ENCODE results near the gene PITX2. TPM values are rescaled to one million over a fixed set of nuclear protein-coding genes. Genes with fewer than 3 reads are reported as not detected.

PITX2 gene
- polyA plus RNA-seq, 1 of the 3 experiments (the other 2 are of a cell fraction), result not detected

DNA sequence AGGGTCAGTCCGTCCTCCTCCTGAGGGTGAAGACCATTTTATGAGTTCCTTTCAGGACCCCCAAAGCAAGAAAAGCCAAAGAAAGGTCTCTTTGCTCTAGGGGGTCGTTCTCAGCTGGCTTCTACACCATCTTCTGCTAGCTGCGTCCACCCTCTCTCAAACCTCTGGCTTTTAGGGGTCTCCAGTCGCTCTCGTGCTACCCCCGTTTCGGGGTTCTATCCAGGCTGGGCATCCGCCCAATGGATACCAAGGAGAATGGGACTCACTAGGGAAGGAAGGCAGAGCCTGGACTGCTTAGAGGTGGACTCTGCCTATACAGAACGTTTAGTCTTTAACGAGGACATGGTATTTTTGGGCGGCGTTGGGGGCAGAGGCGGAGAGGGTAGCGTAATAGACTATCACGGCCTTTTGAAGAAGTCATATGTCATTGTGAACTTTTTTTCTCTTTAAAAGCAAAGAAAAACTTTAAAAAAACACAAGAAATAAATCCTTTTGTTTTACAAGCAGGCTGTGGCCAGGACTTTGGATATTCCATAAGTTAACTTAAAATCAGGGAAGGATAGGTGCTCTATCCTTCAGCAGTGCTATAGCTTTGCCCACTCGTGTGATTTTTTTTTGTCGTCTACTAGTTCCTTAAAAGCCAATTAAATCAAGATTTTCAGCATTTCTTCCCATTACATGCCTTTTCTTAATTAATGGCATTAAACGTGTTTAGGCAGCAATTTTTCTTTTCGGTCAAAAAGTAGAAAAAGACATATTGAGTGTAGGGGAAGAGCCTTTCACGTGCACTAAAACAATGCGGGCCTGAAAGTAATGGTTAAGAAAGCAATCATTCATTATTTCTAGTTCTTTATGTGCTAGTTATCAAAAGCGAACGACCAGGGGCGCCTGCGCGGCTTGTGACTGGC lies 7.2 kb upstream of the PITX2 start:
- TF ChIP-seq ELF1 (IDR thresholded peaks at IDR 0.05) (no peak), EZH2phosphoT487 (IDR thresholded peaks at IDR 0.05; ENCODE audit: borderline replicate concordance, low read depth) (peak; percentile 75; the same call in 1 of the 2 replicates)
- Histone ChIP-seq H3K9me2 (no peaks in the 10 kb centered on the region), H3K27ac (ENCODE audit: low read depth in 2 of 2, low read length in 1 of 2) (no peak overlapping the region), H3K79me2 (ENCODE audit: insufficient read depth) (no peaks in the 10 kb centered on the region), H3K27me3 (ENCODE audit: insufficient read depth) (peaks cover 95% of the 10 kb centered on the region), H3K36me3 (replicated peaks in 1 of 2; ENCODE audit: control insufficient read depth in 1 of 2, insufficient read depth in 2 of 2, low read length in 1 of 2) (no peaks in the 10 kb centered on the region), H3K4me3 (ENCODE audit: low read depth in 2 of 2, low read length in 1 of 2) (no peak overlapping the region), H3K4me2 (no peak overlapping the region), H3K9ac (no peak overlapping the region), H3F3A (replicated peaks; ENCODE audit: insufficient read depth) (no peaks in the 10 kb centered on the region), H3K4me1 (ENCODE audit: control insufficient read depth in 1 of 2, insufficient read depth in 2 of 2, low read depth in 1 of 2, low read length in 1 of 2) (peaks cover 0 to 7% of the 10 kb centered on the region in 2 experiments; a peak in 1 of 4 replicates), H4K20me1 (ENCODE audit: insufficient read depth) (no peaks in the 10 kb centered on the region), H3K9me3 (no peaks in the 10 kb centered on the region), H2AFZ (ENCODE audit: low read depth) (no peak overlapping the region)
- ChIA-PET CTCF (interaction anchor here (1.3 to 2.6 kb wide), 3 partner anchors 10 to 1002 kb away, joined by 3 to 7 read pairs (median 5); no protein-coding TSS in a partner anchor), POLR2A (no interaction called here)
- 11% methylated on average over 26 of the region's 26 CpGs for WGBS (ENCODE audit: low lambda C conversion rate)
- no peak for DNase-seq

DNA sequence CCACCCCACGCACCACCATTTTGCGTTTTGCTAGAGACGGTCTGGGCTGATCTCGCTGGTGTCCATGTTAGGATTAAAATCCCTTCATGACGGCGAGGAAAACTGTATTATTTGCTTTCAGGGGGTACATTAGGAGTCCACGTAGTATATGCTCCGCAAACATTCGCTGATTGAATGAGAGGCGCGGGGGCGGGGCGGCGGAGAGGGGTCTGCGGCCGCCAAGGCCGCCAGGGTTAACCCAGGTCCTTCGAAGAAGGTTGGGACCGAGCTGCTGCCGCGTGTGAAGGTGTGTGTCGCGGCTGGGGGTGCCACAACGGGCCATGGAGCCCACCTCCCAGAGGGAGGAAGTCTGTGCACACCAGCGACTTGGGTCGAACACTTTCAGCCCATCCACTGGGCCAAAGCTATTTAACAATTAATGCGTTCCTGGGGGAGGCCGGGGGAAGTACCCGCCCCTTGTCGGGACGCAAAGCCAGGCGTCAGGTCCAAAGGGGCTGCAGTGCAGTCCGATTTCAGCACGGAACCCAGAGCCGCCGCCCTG lies 6.4 kb upstream of the PITX2 start:
- Histone ChIP-seq H3K27me3 (ENCODE audit: insufficient read depth) (peaks cover 94% of the 10 kb centered on the region), H2AFZ (ENCODE audit: low read depth) (no peak overlapping the region), H3K27ac (ENCODE audit: low read depth in 2 of 2, low read length in 1 of 2) (no peak overlapping the region), H3K9ac (no peak overlapping the region), H3K36me3 (replicated peaks in 1 of 2; ENCODE audit: control insufficient read depth in 1 of 2, insufficient read depth in 2 of 2, low read length in 1 of 2) (no peaks in the 10 kb centered on the region), H3K4me3 (ENCODE audit: low read depth in 2 of 2, low read length in 1 of 2) (no peak overlapping the region), H3F3A (replicated peaks; ENCODE audit: insufficient read depth) (no peaks in the 10 kb centered on the region), H3K9me2 (no peaks in the 10 kb centered on the region), H3K4me1 (ENCODE audit: control insufficient read depth in 1 of 2, insufficient read depth in 2 of 2, low read depth in 1 of 2, low read length in 1 of 2) (peaks cover 0 to 7% of the 10 kb centered on the region in 2 experiments; a peak in 1 of 4 replicates), H3K4me2 (no peak overlapping the region), H3K79me2 (ENCODE audit: insufficient read depth) (no peaks in the 10 kb centered on the region), H4K20me1 (ENCODE audit: insufficient read depth) (no peaks in the 10 kb centered on the region), H3K9me3 (no peaks in the 10 kb centered on the region)
- 12% methylated on average over 20 of the region's 36 CpGs for WGBS (ENCODE audit: low lambda C conversion rate)
- ChIA-PET POLR2A (no interaction called here), CTCF (interaction anchor here (1.3 to 1.4 kb wide), 3 partner anchors 11 to 1317 kb away, joined by 3 to 5 read pairs (median 3); no protein-coding TSS in a partner anchor)
- DNase-seq, result no peak
- TF ChIP-seq, protein P1, sequence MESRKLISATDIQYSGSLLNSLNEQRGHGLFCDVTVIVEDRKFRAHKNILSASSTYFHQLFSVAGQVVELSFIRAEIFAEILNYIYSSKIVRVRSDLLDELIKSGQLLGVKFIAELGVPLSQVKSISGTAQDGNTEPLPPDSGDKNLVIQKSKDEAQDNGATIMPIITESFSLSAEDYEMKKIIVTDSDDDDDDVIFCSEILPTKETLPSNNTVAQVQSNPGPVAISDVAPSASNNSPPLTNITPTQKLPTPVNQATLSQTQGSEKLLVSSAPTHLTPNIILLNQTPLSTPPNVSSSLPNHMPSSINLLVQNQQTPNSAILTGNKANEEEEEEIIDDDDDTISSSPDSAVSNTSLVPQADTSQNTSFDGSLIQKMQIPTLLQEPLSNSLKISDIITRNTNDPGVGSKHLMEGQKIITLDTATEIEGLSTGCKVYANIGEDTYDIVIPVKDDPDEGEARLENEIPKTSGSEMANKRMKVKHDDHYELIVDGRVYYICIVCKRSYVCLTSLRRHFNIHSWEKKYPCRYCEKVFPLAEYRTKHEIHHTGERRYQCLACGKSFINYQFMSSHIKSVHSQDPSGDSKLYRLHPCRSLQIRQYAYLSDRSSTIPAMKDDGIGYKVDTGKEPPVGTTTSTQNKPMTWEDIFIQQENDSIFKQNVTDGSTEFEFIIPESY (IDR thresholded peaks at IDR 0.05; ENCODE audit: borderline replicate concordance, low read depth), result no peak
- TF ChIP-seq SIN3A (IDR thresholded peaks at IDR 0.05; ENCODE audit: borderline replicate concordance, low read depth, low read length) (no peak), SMC3 (IDR thresholded peaks at IDR 0.05; ENCODE audit: low read depth, low read length) (no peak), TCF12 (IDR thresholded peaks at IDR 0.05) (no peak), MEF2A (IDR thresholded peaks at IDR 0.05; ENCODE audit: borderline replicate concordance, low read depth) (no peak), CHD2 (IDR thresholded peaks at IDR 0.05; ENCODE audit: low read length, partially characterized antibody) (no peak), NFIC (IDR thresholded peaks at IDR 0.05; ENCODE audit: borderline replicate concordance) (no peak), MXI1 (IDR thresholded peaks at IDR 0.05; ENCODE audit: low read depth, low read length) (no peak)
